KMS-11 (cell line): ENCODE data around the gene ANTKMT.

Experiments used
- H2AFZ ChIP-seq: fragments of 200-600 bp; sonication (generic); 2 replicates; pipeline ENCODE4 v1.6.1; 2016; ENCODE audit warnings: antibody characterized with exemption, mixed run types, low read depth
- H3K27ac ChIP-seq: fragments of 200-600 bp; sonication (generic); 2 replicates; pipeline ENCODE4 v1.6.1; 2016; ENCODE audit warnings: mild to moderate bottlenecking, mixed run types
- H3K27me3 ChIP-seq: fragments of 200-600 bp; sonication (generic); 2 replicates; pipeline ENCODE4 v1.6.1; 2017; ENCODE audit warnings: mild to moderate bottlenecking, low read depth, mixed run types, moderate library complexity; ENCODE audit not compliant: insufficient read depth
- H3K36me3 ChIP-seq: fragments of 200-600 bp; sonication (generic); 2 replicates; pipeline ENCODE4 v1.6.1; 2017; ENCODE audit warnings: mild to moderate bottlenecking, mixed run types; ENCODE audit not compliant: insufficient read depth
- H3K4me1 ChIP-seq: fragments of 200-600 bp; sonication (generic); 2 replicates; pipeline ENCODE4 v1.6.1; 2016; ENCODE audit warnings: mild to moderate bottlenecking, low read depth, mixed run types; ENCODE audit not compliant: poor library complexity, severe bottlenecking
- H3K4me2 ChIP-seq: fragments of 200-600 bp; sonication (generic); 2 replicates; pipeline ENCODE4 v1.7.0; 2016; ENCODE audit warnings: mild to moderate bottlenecking, mixed run types
- H3K4me3 ChIP-seq: fragments of 200-600 bp; sonication (generic); IDR thresholded peaks from 2 replicates; pipeline ENCODE4 v1.6.1; 2017; ENCODE audit warnings: low read depth, low read length, mixed read lengths; ENCODE audit not compliant: insufficient read depth
- H3K79me2 ChIP-seq: fragments of 200-600 bp; sonication (generic); 2 replicates; pipeline ENCODE4 v1.6.1; 2016; ENCODE audit warnings: low read depth, mixed run types; ENCODE audit not compliant: insufficient read depth
- H3K9ac ChIP-seq: fragments of 200-600 bp; sonication (generic); 2 replicates; pipeline ENCODE4 v1.6.1; 2016; ENCODE audit warnings: mild to moderate bottlenecking, mixed run types
- H4K20me1 ChIP-seq: fragments of 200-600 bp; sonication (generic); 2 replicates; pipeline ENCODE4 v1.6.1; 2016; ENCODE audit warnings: mild to moderate bottlenecking, mixed run types; ENCODE audit not compliant: insufficient read depth
- CTCF ChIP-seq: fragments of 200-600 bp; sonication (generic); conservative IDR thresholded peaks from 2 replicates; pipeline ENCODE4 v1.6.1; 2017; ENCODE audit warnings: low read depth, mild to moderate bottlenecking, antibody characterized with exemption, low read length, moderate library complexity, mixed read lengths

ANTKMT gene

GRCh38 chr16:684961-685696, 35.8 kb upstream of the ANTKMT start:
- no peak overlapping the region for H3K4me3 ChIP-seq
- H3K27ac ChIP-seq: no peak overlapping the region
- no peak overlapping the region for H3K9ac ChIP-seq
- H3K36me3 ChIP-seq: no peaks in the 10 kb centered on the region; the same call in 1 of the 2 replicates
- H3K27me3 ChIP-seq: no peaks in the 10 kb centered on the region
- peaks cover 18% of the 10 kb centered on the region for H3K79me2 ChIP-seq
- no peak overlapping the region for H3K4me2 ChIP-seq
- no peaks in the 10 kb centered on the region for H4K20me1 ChIP-seq
- no peak overlapping the region for H2AFZ ChIP-seq
- peaks cover 4% of the 10 kb centered on the region for H3K4me1 ChIP-seq
- TF ChIP-seq CTCF: no peak

- no peaks in the 10 kb centered on the region for H4K20me1 ChIP-seq
- H3K4me1 ChIP-seq: peaks cover 4% of the 10 kb centered on the region
- no peak overlapping the region for H2AFZ ChIP-seq
- no peak overlapping the region for H3K4me2 ChIP-seq
- TF ChIP-seq CTCF: 0 out of 2 replicates have a peak, but pooled peaks have one; percentile 30
- no peak overlapping the region for H3K4me3 ChIP-seq
- H3K27ac ChIP-seq: no peak overlapping the region
- no peaks in the 10 kb centered on the region; the same call in 1 of the 2 replicates for H3K36me3 ChIP-seq
- H3K9ac ChIP-seq: no peak overlapping the region
- peaks cover 4% of the 10 kb centered on the region; the same call in 1 of the 2 replicates for H3K27me3 ChIP-seq
- peaks cover 13% of the 10 kb centered on the region for H3K79me2 ChIP-seq
Observed at GRCh38 chr16:685967-686366, 35.0 kb upstream of the ANTKMT start.

- Histone ChIP-seq H3K27me3 (peaks cover 11% of the 10 kb centered on the region), H3K4me3 (no peak overlapping the region), H3K4me1 (peaks cover 4% of the 10 kb centered on the region), H4K20me1 (no peaks in the 10 kb centered on the region), H3K4me2 (no peak overlapping the region), H2AFZ (no peak overlapping the region), H3K36me3 (no peaks in the 10 kb centered on the region; the same call in 1 of the 2 replicates), H3K27ac (no peak overlapping the region), H3K9ac (no peak overlapping the region), H3K79me2 (peaks cover 6% of the 10 kb centered on the region; the same call in 1 of the 2 replicates)
- TF ChIP-seq CTCF: no peak
Observed at GRCh38 chr16:686459-687260, 34.3 kb upstream of the ANTKMT start.

- Histone ChIP-seq H2AFZ (no peak overlapping the region), H3K27ac (no peak overlapping the region), H3K36me3 (no peaks in the 10 kb centered on the region; the same call in 1 of the 2 replicates), H3K4me3 (no peak overlapping the region), H3K27me3 (peaks cover 19% of the 10 kb centered on the region), H3K4me2 (no peak overlapping the region), H3K79me2 (no peaks in the 10 kb centered on the region), H3K4me1 (peaks cover 4% of the 10 kb centered on the region), H3K9ac (no peak overlapping the region), H4K20me1 (no peaks in the 10 kb centered on the region)
- no peak for TF ChIP-seq CTCF
Observed at GRCh38 chr16:687499-687898, 33.4 kb upstream of the ANTKMT start.
